ENCODE results near the gene TMEM252.

DNA sequence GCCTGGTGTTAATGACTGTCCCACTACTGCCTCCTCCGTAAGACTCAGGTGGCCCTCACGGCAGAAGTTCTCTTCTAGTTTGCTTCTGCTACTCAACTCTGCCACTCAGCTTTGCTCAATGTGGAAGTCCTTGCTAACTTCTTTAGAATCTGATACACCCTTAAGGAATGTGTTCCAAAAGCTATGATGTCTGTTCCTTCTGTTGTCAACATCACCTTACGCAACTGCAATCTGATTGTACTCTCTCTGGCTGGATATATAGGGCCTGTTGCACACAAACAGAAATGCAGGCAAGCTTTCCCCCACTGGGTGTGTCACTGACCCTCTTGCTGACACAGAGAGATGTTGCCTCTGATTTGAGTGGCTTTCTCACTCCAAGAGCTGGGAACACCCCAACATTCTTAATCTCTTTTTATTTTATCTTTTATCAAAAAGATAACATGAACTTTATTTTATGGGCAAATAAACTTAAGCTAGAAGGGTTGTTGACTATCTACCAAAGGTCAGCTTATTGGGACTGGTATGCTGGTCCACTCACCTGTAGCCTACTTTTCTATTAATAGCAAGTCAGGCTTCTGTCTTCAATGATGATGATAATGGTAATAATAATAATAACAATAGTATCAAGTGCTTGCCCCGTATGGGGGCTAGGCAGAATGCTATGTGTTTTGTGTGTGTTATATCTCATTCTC lies 25.2 kb downstream of the TMEM252 start:
- TF ChIP-seq, protein P1, sequence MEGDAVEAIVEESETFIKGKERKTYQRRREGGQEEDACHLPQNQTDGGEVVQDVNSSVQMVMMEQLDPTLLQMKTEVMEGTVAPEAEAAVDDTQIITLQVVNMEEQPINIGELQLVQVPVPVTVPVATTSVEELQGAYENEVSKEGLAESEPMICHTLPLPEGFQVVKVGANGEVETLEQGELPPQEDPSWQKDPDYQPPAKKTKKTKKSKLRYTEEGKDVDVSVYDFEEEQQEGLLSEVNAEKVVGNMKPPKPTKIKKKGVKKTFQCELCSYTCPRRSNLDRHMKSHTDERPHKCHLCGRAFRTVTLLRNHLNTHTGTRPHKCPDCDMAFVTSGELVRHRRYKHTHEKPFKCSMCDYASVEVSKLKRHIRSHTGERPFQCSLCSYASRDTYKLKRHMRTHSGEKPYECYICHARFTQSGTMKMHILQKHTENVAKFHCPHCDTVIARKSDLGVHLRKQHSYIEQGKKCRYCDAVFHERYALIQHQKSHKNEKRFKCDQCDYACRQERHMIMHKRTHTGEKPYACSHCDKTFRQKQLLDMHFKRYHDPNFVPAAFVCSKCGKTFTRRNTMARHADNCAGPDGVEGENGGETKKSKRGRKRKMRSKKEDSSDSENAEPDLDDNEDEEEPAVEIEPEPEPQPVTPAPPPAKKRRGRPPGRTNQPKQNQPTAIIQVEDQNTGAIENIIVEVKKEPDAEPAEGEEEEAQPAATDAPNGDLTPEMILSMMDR (conservative IDR thresholded peaks at IDR 0.05; ENCODE audit: low read depth, low read length), result no peak
- TF ChIP-seq EZH2phosphoT487 (IDR thresholded peaks at IDR 0.05; ENCODE audit: borderline replicate concordance, low read length), result no peak
